Trophoblast cell (in vitro differentiated cells and primary cell): ENCODE measurements around the gene SEPSECS.

ENCODE experiments used
- DNase-seq, 2 donors: peaks; one replicate each; pipeline ENCODE4 v3.0.0-alpha.2; 2016
- H2AFZ ChIP-seq: 2 replicates; pipeline ENCODE4 v1.6.1; 2013; ENCODE audit warnings: low read length, moderate library complexity, mild to moderate bottlenecking; ENCODE audit not compliant: insufficient read depth, poor library complexity
- H2AK5ac ChIP-seq: 2 replicates; pipeline ENCODE4 v1.6.1; 2013; ENCODE audit warnings: mild to moderate bottlenecking, low read length
- H2BK120ac ChIP-seq: 2 replicates; pipeline ENCODE4 v1.6.1; 2013; ENCODE audit warnings: low read length, mild to moderate bottlenecking, moderate library complexity; ENCODE audit not compliant: insufficient read depth, poor library complexity
- H2BK12ac ChIP-seq: 2 replicates; pipeline ENCODE4 v1.6.1; 2013; ENCODE audit warnings: mild to moderate bottlenecking, low read length, moderate library complexity
- H2BK5ac ChIP-seq: 2 replicates; pipeline ENCODE4 v1.6.1; 2013; ENCODE audit warnings: low read length, low read depth, moderate library complexity, mild to moderate bottlenecking; ENCODE audit not compliant: poor library complexity
- H3K14ac ChIP-seq: 2 replicates; pipeline ENCODE4 v1.6.1; 2013; ENCODE audit warnings: mild to moderate bottlenecking, low read length
- H3K18ac ChIP-seq: 2 replicates; pipeline ENCODE4 v1.6.1; 2013; ENCODE audit warnings: mild to moderate bottlenecking, low read length
- H3K23ac ChIP-seq: 2 replicates; pipeline ENCODE4 v1.6.1; 2013; ENCODE audit warnings: low read length
- H3K27ac ChIP-seq: 2 replicates; pipeline ENCODE4 v1.5.1; 2013; ENCODE audit warnings: low read depth, mild to moderate bottlenecking, inconsistent platforms, low read length, moderate library complexity
- H3K27me3 ChIP-seq: 2 replicates; pipeline ENCODE4 v1.6.1; 2013; ENCODE audit warnings: inconsistent platforms, mild to moderate bottlenecking, low read length, moderate library complexity; ENCODE audit not compliant: insufficient read depth
- H3K36me3 ChIP-seq, 2 experiments: 1 replicate in 1 of 2; 2 replicates in 1 of 2; pipeline ENCODE4 v1.6.1; 2013; ENCODE audit warnings: low read length in 2 of 2, mild to moderate bottlenecking in 2 of 2, moderate library complexity in 1 of 2; ENCODE audit not compliant: insufficient read depth in 2 of 2, control insufficient read depth in 1 of 2
- H3K4ac ChIP-seq: 2 replicates; pipeline ENCODE4 v1.6.1; 2013; ENCODE audit warnings: low read depth, mild to moderate bottlenecking, low read length, moderate library complexity
- H3K4me1 ChIP-seq, 2 experiments: 1 replicate in 1 of 2; 2 replicates in 1 of 2; pipeline ENCODE4 v1.6.1; 2013; ENCODE audit warnings: low read length in 2 of 2, mild to moderate bottlenecking in 2 of 2, moderate library complexity in 1 of 2; ENCODE audit not compliant: insufficient read depth in 2 of 2, control insufficient read depth in 1 of 2
- H3K4me2 ChIP-seq: 2 replicates; pipeline ENCODE4 v1.6.1; 2013; ENCODE audit warnings: inconsistent platforms, mild to moderate bottlenecking, low read length, moderate library complexity
- H3K4me3 ChIP-seq: 2 replicates; pipeline ENCODE4 v1.5.1; 2013; ENCODE audit warnings: mild to moderate bottlenecking, low read depth, low read length, inconsistent platforms
- H3K79me1 ChIP-seq: one replicate; pipeline ENCODE4 v1.6.1; 2013; ENCODE audit warnings: low read length
- H3K79me2 ChIP-seq: 2 replicates; pipeline ENCODE4 v1.6.1; 2013; ENCODE audit warnings: low read length, mild to moderate bottlenecking; ENCODE audit not compliant: control insufficient read depth, insufficient read depth, poor library complexity
- H3K9ac ChIP-seq: 2 replicates; pipeline ENCODE4 v1.6.1; 2013; ENCODE audit warnings: mild to moderate bottlenecking, low read length
- H3K9me3 ChIP-seq: 2 replicates; pipeline ENCODE4 v1.6.1; 2013; ENCODE audit warnings: low read depth, mild to moderate bottlenecking, control low read depth, inconsistent platforms, low read length; ENCODE audit not compliant: insufficient read depth
- H4K12ac ChIP-seq: 2 replicates; pipeline ENCODE4 v1.6.1; 2013; ENCODE audit warnings: low read depth, mild to moderate bottlenecking, low read length, moderate library complexity
- H4K8ac ChIP-seq: 2 replicates; pipeline ENCODE4 v1.6.1; 2013; ENCODE audit warnings: low read depth, mild to moderate bottlenecking, low read length, moderate library complexity
- H4K91ac ChIP-seq: one replicate; pipeline ENCODE4 v1.6.1; 2013; ENCODE audit warnings: low read depth, mild to moderate bottlenecking, low read length, moderate library complexity
- WGBS: extraction: QIAGEN DNeasy Blood & Tissue Kit; methylation state at CpG from one replicate; pipeline ENCODE4 v1.1.7; 2013; ENCODE audit warnings: missing lambda C conversion rate; ENCODE audit not compliant: insufficient read length, insufficient coverage; ENCODE audit errors: extremely low coverage; 5-methylcytosine and 5-hydroxymethylcytosine counted together

The SEPSECS gene

GRCh38 chr4:25131926-25132325, 28.3 kb downstream of the SEPSECS start:
- H3K36me3 ChIP-seq: no peaks in the 10 kb centered on the region
- no peak overlapping the region for H2AK5ac ChIP-seq
- no peak overlapping the region for H3K4ac ChIP-seq
- H2AFZ ChIP-seq: no peak overlapping the region
- H3K23ac ChIP-seq: no peak overlapping the region
- no peak overlapping the region for H4K12ac ChIP-seq
- no peak overlapping the region for H4K8ac ChIP-seq
- no peaks in the 10 kb centered on the region for H3K79me1 ChIP-seq
- H3K27ac ChIP-seq: no peak overlapping the region
- no peaks in the 10 kb centered on the region for H3K9me3 ChIP-seq
- no peak overlapping the region for H3K4me2 ChIP-seq
- no peaks in the 10 kb centered on the region for H3K27me3 ChIP-seq
- no peak overlapping the region for H3K18ac ChIP-seq
- no peak overlapping the region for H2BK12ac ChIP-seq
- no peak overlapping the region for H3K9ac ChIP-seq
- DNase-seq: no peak
- H3K14ac ChIP-seq: no peak overlapping the region
- H3K4me3 ChIP-seq: no peak overlapping the region
- no peak overlapping the region for H2BK120ac ChIP-seq
- no peaks in the 10 kb centered on the region for H3K4me1 ChIP-seq
- H3K79me2 ChIP-seq: no peaks in the 10 kb centered on the region
- no peak overlapping the region for H4K91ac ChIP-seq
- H2BK5ac ChIP-seq: no peak overlapping the region

GRCh38 chr4:25131381-25131780, 28.9 kb downstream of the SEPSECS start:
- Histone ChIP-seq H4K91ac (no peak overlapping the region), H3K4ac (no peak overlapping the region), H3K14ac (no peak overlapping the region), H3K4me2 (no peak overlapping the region), H2BK12ac (no peak overlapping the region), H3K36me3 (no peaks in the 10 kb centered on the region), H2BK120ac (no peak overlapping the region), H4K12ac (no peak overlapping the region), H2BK5ac (no peak overlapping the region), H3K23ac (no peak overlapping the region), H3K79me2 (no peaks in the 10 kb centered on the region), H3K9ac (no peak overlapping the region), H3K27ac (no peak overlapping the region), H4K8ac (no peak overlapping the region), H3K9me3 (no peaks in the 10 kb centered on the region), H3K79me1 (no peaks in the 10 kb centered on the region), H3K4me1 (no peaks in the 10 kb centered on the region), H3K4me3 (no peak overlapping the region), H3K18ac (no peak overlapping the region), H3K27me3 (no peaks in the 10 kb centered on the region), H2AK5ac (no peak overlapping the region), H2AFZ (no peak overlapping the region)
- DNase-seq: no peak
- no CpG with 5 or more reads among the region's 2 CpGs for WGBS

- H2BK120ac ChIP-seq: no peak overlapping the region
- H3K4ac ChIP-seq: no peak overlapping the region
- H3K4me2 ChIP-seq: no peak overlapping the region
- no peak overlapping the region for H3K14ac ChIP-seq
- H3K27me3 ChIP-seq: no peaks in the 10 kb centered on the region
- H3K9ac ChIP-seq: no peak overlapping the region
- no peak overlapping the region for H4K8ac ChIP-seq
- no peaks in the 10 kb centered on the region for H3K79me1 ChIP-seq
- H2AFZ ChIP-seq: no peak overlapping the region
- no peak overlapping the region for H3K27ac ChIP-seq
- no peak overlapping the region for H4K12ac ChIP-seq
- H2AK5ac ChIP-seq: no peak overlapping the region
- no peak overlapping the region for H3K18ac ChIP-seq
- no peak overlapping the region for H2BK12ac ChIP-seq
- no peaks in the 10 kb centered on the region for H3K9me3 ChIP-seq
- H3K23ac ChIP-seq: no peak overlapping the region
- no peaks in the 10 kb centered on the region for H3K79me2 ChIP-seq
- no peaks in the 10 kb centered on the region for H3K36me3 ChIP-seq
- WGBS: 100% methylated on average over 1 of the region's 1 CpG
- H3K4me1 ChIP-seq: no peaks in the 10 kb centered on the region
- no peak overlapping the region for H4K91ac ChIP-seq
- H3K4me3 ChIP-seq: no peak overlapping the region
- no peak for DNase-seq
- H2BK5ac ChIP-seq: no peak overlapping the region
These were observed 30.3 kb downstream of the SEPSECS start for GRCh38 chr4:25129917-25130316.

GRCh38 chr4:25128671-25129070, 31.6 kb downstream of the SEPSECS start:
- Histone ChIP-seq H3K4ac (no peak overlapping the region), H3K23ac (no peak overlapping the region), H3K27ac (no peak overlapping the region), H3K9ac (no peak overlapping the region), H3K36me3 (no peaks in the 10 kb centered on the region), H3K18ac (no peak overlapping the region), H3K4me2 (no peak overlapping the region), H2BK5ac (no peak overlapping the region), H3K4me1 (no peaks in the 10 kb centered on the region), H2AK5ac (no peak overlapping the region), H3K4me3 (no peak overlapping the region), H3K27me3 (no peaks in the 10 kb centered on the region), H4K8ac (no peak overlapping the region), H2BK12ac (no peak overlapping the region), H4K91ac (no peak overlapping the region), H3K79me2 (no peaks in the 10 kb centered on the region), H2AFZ (no peak overlapping the region), H2BK120ac (no peak overlapping the region), H3K9me3 (no peaks in the 10 kb centered on the region), H4K12ac (no peak overlapping the region), H3K14ac (no peak overlapping the region), H3K79me1 (no peaks in the 10 kb centered on the region)
- no peak for DNase-seq

GRCh38 chr4:25123236-25123635, 37.0 kb downstream of the SEPSECS start:
- Histone ChIP-seq H2BK5ac (no peak overlapping the region), H3K4ac (no peak overlapping the region), H3K4me1 (no peaks in the 10 kb centered on the region), H3K36me3 (no peaks in the 10 kb centered on the region), H3K23ac (no peak overlapping the region), H2AK5ac (no peak overlapping the region), H2AFZ (no peak overlapping the region), H3K14ac (no peak overlapping the region), H2BK12ac (no peak overlapping the region), H4K91ac (no peak overlapping the region), H3K27me3 (no peaks in the 10 kb centered on the region), H3K9me3 (no peaks in the 10 kb centered on the region), H3K79me2 (no peaks in the 10 kb centered on the region), H3K4me3 (no peak overlapping the region), H3K79me1 (no peaks in the 10 kb centered on the region), H3K18ac (no peak overlapping the region), H4K12ac (no peak overlapping the region), H2BK120ac (no peak overlapping the region), H3K27ac (no peak overlapping the region), H3K9ac (no peak overlapping the region), H3K4me2 (no peak overlapping the region), H4K8ac (no peak overlapping the region)
- WGBS: no CpG with 5 or more reads among the region's 3 CpGs
- no peak for DNase-seq
